Stromal cell of bone marrow (primary cell): Measurements from ENCODE around the gene HNRNPH1.
"Not testable (repeated sequence)": the region's sequence is repeated elsewhere in the genome, so short reads cannot be mapped to it uniquely, and the experiment has no call there.

Source experiments
- DNase-seq: peaks from one replicate; pipeline ENCODE4 v3.0.0-alpha.2; 2012; ENCODE audit warnings: low read depth

The HNRNPH1 gene, protein sequence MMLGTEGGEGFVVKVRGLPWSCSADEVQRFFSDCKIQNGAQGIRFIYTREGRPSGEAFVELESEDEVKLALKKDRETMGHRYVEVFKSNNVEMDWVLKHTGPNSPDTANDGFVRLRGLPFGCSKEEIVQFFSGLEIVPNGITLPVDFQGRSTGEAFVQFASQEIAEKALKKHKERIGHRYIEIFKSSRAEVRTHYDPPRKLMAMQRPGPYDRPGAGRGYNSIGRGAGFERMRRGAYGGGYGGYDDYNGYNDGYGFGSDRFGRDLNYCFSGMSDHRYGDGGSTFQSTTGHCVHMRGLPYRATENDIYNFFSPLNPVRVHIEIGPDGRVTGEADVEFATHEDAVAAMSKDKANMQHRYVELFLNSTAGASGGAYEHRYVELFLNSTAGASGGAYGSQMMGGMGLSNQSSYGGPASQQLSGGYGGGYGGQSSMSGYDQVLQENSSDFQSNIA

GRCh38 chr5:179623003-179623905 is at the start of gene HNRNPH1:
Gene HNRNPH1, minus strand, starts transcription at chr5:179623671. Its CDS starts 538 bp downstream, at chr5:179623133.
- DNase-seq, result peak; percentile 97

DNA sequence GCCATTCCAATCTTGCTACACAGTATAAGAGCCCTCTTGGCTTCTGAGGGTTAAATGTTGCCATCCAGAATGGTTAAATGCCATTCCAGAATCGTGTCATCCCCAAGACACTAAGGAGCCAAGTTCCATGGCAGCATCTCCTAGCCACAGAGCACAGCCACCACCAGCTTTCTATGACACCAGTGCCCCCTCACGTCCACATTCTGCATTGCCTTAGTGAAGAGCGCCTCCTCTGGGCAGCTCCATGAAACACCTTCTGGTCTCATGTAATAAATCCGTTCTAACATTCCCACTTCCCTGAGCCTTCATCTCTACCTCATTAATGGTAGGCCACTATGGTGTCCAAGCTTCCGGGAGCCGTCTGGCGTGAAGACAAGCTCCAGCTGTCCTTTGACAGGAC is 44.9 kb upstream of the HNRNPH1 start:
- DNase-seq, result no peak

DNA sequence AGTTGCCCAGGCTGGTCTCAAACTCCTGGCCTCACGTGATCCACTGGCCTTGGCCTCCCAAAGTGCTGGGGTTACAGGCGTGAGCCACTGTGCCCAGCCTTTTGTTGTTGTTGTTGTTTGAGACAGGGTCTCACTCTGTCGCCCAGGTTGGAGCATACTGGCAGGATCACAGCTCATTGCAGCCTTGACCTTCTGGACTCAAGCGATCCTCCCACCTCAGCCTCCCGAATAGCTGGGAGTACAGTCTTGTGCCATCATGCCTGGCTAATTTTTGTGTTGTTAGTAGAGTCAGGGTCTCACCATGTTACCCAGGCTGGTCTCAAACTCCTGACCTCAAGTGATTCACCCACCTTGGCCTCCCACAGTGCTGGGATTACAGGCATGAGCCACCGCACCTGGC is 38.2 kb upstream of the HNRNPH1 start:
- DNase-seq, result not testable (repeated sequence)

DNA sequence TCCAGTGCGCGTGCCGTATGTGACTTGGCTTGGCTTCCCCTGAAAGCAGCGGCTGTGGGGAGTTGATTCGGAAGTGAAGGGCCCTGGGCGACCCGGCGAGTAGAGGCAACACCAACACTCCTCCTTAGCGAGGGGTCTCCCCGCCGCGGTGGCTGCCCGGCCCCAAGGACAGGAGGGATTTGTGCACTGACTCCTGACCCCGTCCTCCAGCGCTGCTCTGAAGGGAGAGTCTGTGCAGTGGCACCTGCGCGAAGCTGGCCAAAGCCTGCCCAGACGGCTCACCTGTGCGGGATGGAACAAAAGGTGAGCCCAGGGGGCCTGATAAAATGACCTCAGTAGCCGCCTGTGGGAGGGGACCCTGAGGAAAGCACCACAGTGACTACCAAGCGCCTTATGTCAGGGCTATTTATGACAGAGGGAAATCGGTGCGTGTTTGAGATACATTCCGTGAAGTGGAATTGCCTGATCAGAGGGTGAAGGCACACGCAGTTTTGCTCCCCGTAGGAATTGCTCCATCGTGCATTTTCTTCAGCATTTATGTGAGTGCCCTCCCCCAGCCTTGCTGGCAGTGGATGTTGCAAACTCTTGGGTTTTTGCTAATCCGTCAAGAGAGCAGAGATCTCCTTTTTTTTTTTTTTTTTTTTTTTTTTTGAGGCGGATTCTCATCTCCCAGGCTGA is 34.8 kb upstream of the HNRNPH1 start:
- DNase-seq, result peak; percentile 25

- DNase-seq, result not testable (repeated sequence)
These were observed 34.1 kb upstream of the HNRNPH1 start for GRCh38 chr5:179657302-179658178.

- not testable (repeated sequence) for DNase-seq
These were observed 29.7 kb upstream of the HNRNPH1 start for GRCh38 chr5:179653135-179653534.

DNA sequence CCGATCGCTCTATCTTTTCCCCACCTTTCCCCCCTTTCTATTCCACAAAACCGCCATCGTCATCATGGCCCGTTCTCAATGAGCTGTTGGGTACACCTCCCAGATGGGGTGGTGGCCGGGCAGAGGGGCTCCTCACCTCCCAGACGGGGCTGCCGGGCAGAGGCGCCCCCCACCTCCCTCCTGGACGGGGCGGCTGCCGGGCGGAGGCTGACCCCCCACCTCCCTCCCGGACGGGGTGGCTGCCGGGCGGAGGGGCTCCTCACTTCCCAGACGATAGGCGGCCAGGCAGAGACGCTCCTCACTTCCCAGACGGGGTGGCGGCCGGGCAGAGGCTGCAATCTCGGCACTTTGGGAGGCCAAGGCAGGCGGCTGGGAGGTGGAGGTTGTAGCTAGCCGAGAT is 26.8 kb upstream of the HNRNPH1 start:
- DNase-seq, result not testable (repeated sequence)

DNA sequence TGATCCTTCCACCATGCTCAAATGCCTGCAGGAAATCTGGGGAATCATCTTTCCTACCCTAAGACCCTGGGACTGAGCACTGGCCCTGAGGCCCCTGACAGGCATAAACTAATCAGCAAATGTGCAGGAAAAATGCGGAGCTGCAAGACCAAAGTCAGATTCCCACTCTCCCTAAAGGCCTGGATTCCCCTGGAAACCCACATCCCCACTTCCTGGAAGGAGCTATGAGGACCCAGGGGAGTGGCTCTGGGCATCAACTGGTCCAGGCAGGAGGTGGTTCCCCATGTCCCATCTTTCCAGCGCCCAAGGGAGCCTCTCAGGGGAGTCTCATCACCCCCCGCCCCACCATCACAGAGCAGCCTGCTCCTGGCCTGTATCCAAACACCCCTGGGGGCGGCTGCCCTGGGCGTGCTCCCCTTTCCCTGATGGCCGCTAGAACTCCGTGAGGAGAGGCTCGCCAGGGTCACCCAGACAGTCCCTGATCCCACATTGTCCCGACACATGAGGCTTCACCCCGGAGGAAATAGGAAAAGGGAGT is 25.8 kb upstream of the HNRNPH1 start:
- DNase-seq, result not testable (repeated sequence)

DNA sequence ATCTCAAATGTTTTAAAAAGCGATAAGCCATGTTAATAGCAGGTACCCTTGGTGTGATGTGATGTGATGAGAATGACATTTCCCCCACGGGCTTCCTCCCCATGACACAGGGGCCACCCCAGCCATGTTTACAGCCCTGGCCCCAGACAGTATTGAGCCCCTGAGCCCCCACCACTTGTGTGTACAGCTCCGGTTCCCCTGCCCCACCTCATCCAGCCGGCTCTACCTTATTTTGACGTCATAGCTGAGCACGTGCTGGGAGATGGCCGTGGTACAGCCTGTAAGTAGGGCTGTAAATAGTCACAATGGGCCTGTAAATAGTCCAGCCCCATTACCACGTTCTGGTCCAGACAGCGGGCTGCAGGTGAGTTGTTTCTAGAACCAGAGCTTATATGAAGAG is 24.9 kb upstream of the HNRNPH1 start:
- DNase-seq, result no peak

DNA sequence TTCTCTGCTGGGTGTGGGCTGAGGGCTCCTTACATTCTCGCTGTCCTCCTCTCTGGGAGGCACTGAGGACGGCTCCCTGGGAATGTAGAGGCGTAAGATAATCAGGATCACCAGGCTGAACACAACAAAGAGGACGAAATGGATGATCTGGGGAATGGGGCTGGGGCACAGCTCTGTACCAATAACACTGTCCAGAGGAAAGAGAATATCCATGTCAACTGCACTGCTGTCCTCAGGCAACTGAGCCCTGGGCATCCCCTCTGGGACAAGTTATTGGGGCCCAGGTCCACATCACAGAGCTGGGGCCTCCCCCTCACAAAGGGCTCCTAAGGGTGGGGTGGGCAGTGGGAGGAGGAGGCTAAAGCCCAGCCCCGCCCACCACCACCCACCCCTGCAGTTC is 21.3 kb upstream of the HNRNPH1 start:
- not testable (repeated sequence) for DNase-seq

DNA sequence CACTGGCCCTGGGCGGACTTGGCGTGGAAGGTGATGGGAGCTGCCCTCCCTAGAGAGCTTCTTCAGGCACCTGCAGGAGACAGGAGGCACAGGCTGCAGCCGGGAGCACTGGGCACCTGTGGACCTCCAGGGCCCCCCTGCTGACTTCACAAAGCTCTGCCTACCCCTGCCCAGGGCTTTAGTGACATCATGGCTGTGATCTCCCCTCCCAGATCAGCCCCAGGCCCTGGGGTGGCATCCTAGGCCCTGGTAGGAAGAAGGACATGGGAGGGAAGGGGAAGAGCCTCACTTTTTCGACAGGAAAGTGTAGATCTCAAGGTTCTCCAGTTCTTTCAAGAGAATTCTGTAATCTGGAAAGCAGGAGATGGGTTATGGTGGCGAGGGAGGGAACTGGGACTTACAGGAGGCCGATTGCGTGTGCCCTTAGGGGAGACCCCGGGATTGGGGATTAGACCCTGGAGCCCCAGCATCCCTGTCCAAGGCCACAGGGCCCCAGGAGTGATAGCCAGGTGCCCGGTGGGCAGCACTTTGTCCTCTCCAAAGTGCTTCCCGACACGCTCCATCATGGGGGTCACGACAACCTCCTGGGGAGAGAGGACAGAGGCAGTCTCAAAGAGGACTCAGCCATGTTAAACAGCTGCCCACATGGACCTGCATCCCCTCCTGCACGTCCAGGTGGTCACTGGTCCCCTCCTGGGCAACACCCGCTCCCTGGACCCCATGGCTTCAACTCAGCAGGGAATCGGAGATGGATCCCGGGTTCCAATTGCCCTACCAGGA is 19.9 kb upstream of the HNRNPH1 start:
- DNase-seq, result not testable (repeated sequence)

DNA sequence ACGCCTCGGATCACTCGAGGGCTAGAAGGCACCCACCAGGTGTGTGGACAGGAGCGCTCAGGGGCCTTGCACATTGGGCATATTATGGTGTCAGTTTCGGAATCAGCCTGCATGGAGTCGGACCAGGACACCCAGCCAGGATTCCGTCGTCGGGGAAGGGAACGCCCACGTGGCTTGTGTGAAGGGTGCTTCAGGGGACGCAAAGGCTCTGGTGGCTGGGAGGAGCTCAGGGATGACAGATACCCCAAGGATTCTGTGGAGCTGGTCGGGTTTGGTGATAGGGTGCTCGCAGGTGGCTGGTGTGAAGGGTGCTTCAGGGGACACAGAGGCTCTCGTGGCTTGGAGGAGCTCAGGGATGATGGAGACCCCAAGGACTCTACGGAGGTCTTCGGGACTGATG is 19.2 kb upstream of the HNRNPH1 start:
- DNase-seq, result not testable (repeated sequence)

DNA sequence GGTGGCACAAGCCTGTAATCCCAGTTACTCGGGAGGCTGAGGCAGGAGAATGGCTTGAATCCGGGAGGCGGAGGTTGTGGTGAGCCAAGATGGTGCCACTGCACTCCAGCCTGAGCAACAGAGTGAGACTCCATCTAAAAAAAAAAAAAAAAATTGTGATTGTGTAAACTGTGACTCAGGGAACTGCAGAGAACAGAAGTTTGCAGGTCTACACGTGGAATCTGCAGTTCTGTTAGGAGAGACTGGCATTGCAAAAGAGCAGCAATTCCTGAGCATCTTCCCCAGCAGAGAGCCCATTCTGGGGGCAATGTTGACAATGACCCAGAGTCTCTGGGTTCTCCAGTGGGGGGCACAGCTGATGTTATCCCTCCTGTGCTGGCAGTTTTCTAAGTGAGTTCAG is 18.3 kb upstream of the HNRNPH1 start:
- DNase-seq, result not testable (repeated sequence)

DNA sequence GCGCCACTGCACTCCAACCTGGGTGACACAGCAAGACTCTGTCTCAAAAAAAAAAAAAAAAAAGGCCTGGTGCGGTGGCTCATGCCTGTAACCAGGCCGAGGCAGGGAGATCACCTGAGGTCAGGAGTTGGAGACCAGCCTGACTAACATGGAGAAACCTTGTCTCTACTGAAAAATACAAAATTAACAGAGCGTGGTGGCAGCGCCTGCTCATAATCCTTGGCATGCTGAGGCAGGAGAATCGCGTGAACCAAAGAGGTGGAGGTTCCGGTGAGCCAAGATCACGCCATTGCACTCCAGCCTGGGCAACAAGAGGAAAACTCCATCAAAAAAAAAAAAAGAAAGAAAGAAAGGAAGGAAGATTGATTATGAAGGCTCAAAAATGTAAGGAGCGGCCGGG is 15.8 kb upstream of the HNRNPH1 start:
- DNase-seq, result not testable (repeated sequence)

- not testable (repeated sequence) for DNase-seq
These were observed 11.1 kb upstream of the HNRNPH1 start for GRCh38 chr5:179634370-179635172.

DNA sequence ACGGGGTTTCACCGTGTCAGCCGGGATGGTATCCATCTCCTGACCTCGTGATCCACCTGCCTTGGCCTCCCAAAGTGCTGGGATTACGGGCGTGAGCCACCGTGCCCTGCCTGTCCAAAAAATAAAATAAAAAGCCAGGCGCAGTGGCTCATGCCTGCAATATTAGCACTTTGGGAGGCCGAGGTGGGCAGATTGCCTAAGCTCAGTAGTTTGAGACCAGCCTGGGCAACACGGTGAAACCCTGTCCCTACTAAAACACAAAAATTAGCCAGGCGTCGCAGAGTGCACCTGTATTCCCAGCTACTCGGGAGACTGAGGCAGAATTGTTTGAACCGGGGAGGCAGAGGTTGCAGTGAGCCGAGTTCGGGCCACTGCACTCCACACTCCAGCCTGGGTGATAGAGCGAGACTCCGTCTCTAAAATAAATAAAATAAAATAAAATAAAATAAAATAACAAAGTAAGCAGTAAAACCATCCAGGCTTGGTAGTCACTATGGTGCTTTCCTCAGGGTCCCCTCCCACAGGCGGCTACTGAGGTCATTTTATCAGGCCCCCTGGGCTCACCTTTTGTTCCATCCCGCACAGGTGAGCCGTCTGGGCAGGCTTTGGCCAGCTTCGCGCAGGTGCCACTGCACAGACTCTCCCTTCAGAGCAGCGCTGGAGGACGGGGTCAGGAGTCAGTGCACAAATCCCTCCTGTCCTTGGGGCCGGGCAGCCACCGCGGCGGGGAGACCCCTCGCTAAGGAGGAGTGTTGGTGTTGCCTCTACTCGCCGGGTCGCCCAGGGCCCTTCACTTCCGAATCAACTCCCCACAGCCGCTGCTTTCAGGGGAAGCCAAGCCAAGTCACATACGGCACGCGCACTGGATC is 10.3 kb upstream of the HNRNPH1 start:
- DNase-seq, result not testable (repeated sequence)

DNA sequence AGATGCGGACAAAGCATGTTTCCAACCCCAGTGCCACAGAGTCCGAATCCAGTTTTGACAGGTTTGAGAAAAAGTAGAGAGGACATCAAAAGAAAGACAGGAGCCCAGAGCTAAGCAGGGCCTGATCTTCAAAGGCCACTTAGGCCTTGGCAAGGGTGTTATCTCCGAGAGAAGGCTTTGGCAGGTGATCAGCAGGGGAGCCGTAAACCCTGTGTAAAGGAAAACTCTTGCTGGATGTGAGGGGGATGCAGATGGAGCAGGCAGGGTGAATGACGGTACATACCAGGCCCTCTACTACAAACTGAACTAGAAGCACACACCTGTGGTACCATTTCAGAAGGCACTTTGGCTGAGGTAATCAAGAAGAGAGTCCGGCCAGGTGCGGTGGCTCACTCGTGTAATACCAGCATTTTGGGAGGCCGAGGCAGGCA is 1.4 kb upstream of the HNRNPH1 start:
- no peak for DNase-seq
